ENCODE data around the gene SCARB2. TPM values are rescaled to one million over a fixed set of nuclear protein-coding genes. Genes with fewer than 3 reads are reported as not detected.

SCARB2 gene
- total and polyA plus RNA-seq, 2 of the 4 experiments (the other 2 are of a cell fraction): 69.2 to 102 TPM

DNA sequence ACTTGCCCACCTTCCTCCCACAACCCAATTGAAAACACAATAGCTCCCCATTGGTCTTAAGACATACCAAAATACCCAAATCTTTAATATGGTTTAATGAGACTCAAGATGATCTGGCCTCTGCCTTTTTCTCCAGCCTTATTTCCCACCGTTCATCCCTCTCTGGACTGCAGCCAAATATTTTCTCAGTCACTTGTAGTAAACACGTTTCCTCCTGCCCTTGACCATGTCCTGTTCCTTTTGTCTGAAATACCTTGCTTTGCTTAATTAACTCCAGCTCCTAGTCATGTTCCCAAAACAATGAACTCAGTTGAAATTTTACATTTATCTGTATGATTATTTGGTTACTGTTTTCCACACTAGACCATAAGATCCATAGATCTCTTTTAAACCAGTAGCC, 57.0 kb downstream of the SCARB2 start:
- no peaks in the 10 kb centered on the region for H3K4me1 ChIP-seq (ENCODE audit: control insufficient read depth, insufficient read depth, low read length)
- no peaks in the 10 kb centered on the region for H4K20me1 ChIP-seq (ENCODE audit: insufficient read depth, low read length)
- H3K9ac ChIP-seq (ENCODE audit: low read depth, low read length): no peak overlapping the region
- no peak overlapping the region for H3K14ac ChIP-seq (replicated peaks; ENCODE audit: low read depth, low read length)
- no peaks in the 10 kb centered on the region for H3K79me1 ChIP-seq (ENCODE audit: low read depth in 1 of 2, low read length in 2 of 2)
- TF ChIP-seq MAFK (IDR thresholded peaks at IDR 0.05; ENCODE audit: low read depth, low read length): no peak
- TF ChIP-seq MXI1 (IDR thresholded peaks at IDR 0.05; ENCODE audit: borderline replicate concordance, low read depth, low read length): no peak
- H3K56ac ChIP-seq (ENCODE audit: extremely low read depth, insufficient read depth, low read length): no peak overlapping the region
- H3K27ac ChIP-seq (ENCODE audit: insufficient read depth, low read length): no peak overlapping the region
- no peak overlapping the region for H2BK5ac ChIP-seq (ENCODE audit: low read depth, low read length, poor library complexity, severe bottlenecking)
- POLR2A ChIA-PET (ENCODE audit: unreplicated experiment): no interaction called here
- H3K23ac ChIP-seq (ENCODE audit: low read depth, low read length): no peak overlapping the region
- no peak overlapping the region for H3K4me2 ChIP-seq (ENCODE audit: low read depth, low read length)
- H2AK5ac ChIP-seq (ENCODE audit: low read depth, low read length): no peak overlapping the region
- H2AK9ac ChIP-seq (replicated peaks; ENCODE audit: low read depth, low read length, poor library complexity): no peak overlapping the region
- no peak overlapping the region for H4K91ac ChIP-seq (ENCODE audit: insufficient read depth, low read depth, low read length)
- in situ Hi-C loops (cut with MboI; ENCODE audit: low sequenced_read_pairs) (no loop called here), dilution Hi-C loops (cut with HindIII; ENCODE audit: low sequenced_read_pairs, unreplicated experiment) (no loop called here), intact Hi-C loops (cut with micrococcal nuclease) (no loop called here)
- no peaks in the 10 kb centered on the region; the same call in 1 of the 2 replicates for H3K9me1 ChIP-seq (ENCODE audit: insufficient read depth, low read length)
- no peak overlapping the region for H2BK15ac ChIP-seq (ENCODE audit: low read depth, low read length)
- H2BK20ac ChIP-seq (ENCODE audit: low read depth, low read length): no peak overlapping the region
- no peaks in the 10 kb centered on the region for H3K27me3 ChIP-seq (ENCODE audit: control insufficient read depth, insufficient read depth, low read length)
- H2AFZ ChIP-seq (replicated peaks; ENCODE audit: low read length, poor library complexity): no peak overlapping the region
- WGBS, 2 experiments (ENCODE audit: extremely low coverage in 2 of 2, insufficient read length in 1 of 2): 10% methylated on average over 2 of the region's 2 CpGs; no CpG with 5 or more reads in 1 of the 2 experiments
- BruUV-seq (replicated peaks): no TSS peak
- H2BK120ac ChIP-seq (ENCODE audit: low read depth, low read length): no peak overlapping the region
- ATAC-seq (ENCODE audit: low read depth) (no peak), DNase-seq (peak; percentile 5)
- CTCF ChIA-PET: no interaction called here
- no peak overlapping the region for H3K4ac ChIP-seq (ENCODE audit: low read depth, low read length)
- no peak overlapping the region for H4K8ac ChIP-seq (ENCODE audit: low read depth in 2 of 2, low read length in 2 of 2)
- no peak overlapping the region for H4K5ac ChIP-seq (ENCODE audit: low read depth, low read length)
- no peaks in the 10 kb centered on the region for H3K9me3 ChIP-seq (ENCODE audit: control insufficient read depth, insufficient read depth, low read length)
- no peak overlapping the region for H3K18ac ChIP-seq (ENCODE audit: low read depth, low read length)
- H3K4me3 ChIP-seq (ENCODE audit: insufficient read depth, low read depth, low read length): no peak overlapping the region
- H3K36me3 ChIP-seq (ENCODE audit: control insufficient read depth, insufficient read depth, low read length): peaks cover 8% of the 10 kb centered on the region
